IPS-NIHi7 (cell line): ENCODE data around the gene TLE3.

Experiments
- DNase-seq: peaks from one replicate; pipeline ENCODE4 v3.0.0; 2012; ENCODE audit warnings: mixed read lengths; ENCODE audit errors: extremely low spot score

TLE3 gene

GRCh38 chr15:70063261-70063925 is 34.3 kb downstream of the TLE3 start:
- DNase-seq, result no peak

- no peak for DNase-seq
Measured at GRCh38 chr15:70062321-70062956, 35.3 kb downstream of the TLE3 start.

GRCh38 chr15:70061696-70062270 is 35.9 kb downstream of the TLE3 start:
- no peak for DNase-seq

- DNase-seq, result no peak
Measured at GRCh38 chr15:70060993-70061305, 36.8 kb downstream of the TLE3 start.

- DNase-seq, result no peak
Measured at GRCh38 chr15:70060214-70060992, 37.3 kb downstream of the TLE3 start.

- no peak for DNase-seq
Measured at GRCh38 chr15:70059476-70060213, 38.1 kb downstream of the TLE3 start.

- no peak for DNase-seq
Measured at GRCh38 chr15:70058642-70059360, 38.9 kb downstream of the TLE3 start.

GRCh38 chr15:70057931-70058641 is 39.6 kb downstream of the TLE3 start:
- DNase-seq, result no peak

GRCh38 chr15:70056091-70056680 is 41.5 kb downstream of the TLE3 start:
- no peak for DNase-seq

- no peak for DNase-seq
Measured at GRCh38 chr15:70055601-70056051, 42.1 kb downstream of the TLE3 start.

- no peak for DNase-seq
Measured at GRCh38 chr15:70054884-70055387, 42.8 kb downstream of the TLE3 start.

GRCh38 chr15:70054366-70054765 is 43.4 kb downstream of the TLE3 start:
- DNase-seq, result no peak

- DNase-seq, result no peak
Measured at GRCh38 chr15:70053716-70054229, 43.9 kb downstream of the TLE3 start.

- DNase-seq, result no peak
Measured at GRCh38 chr15:70053001-70053715, 44.6 kb downstream of the TLE3 start.

GRCh38 chr15:70051948-70052633 is 45.6 kb downstream of the TLE3 start:
- DNase-seq, result no peak

- no peak for DNase-seq
Measured at GRCh38 chr15:70050970-70051369, 46.7 kb downstream of the TLE3 start.

- no peak for DNase-seq
Measured at GRCh38 chr15:70050441-70050840, 47.3 kb downstream of the TLE3 start.

GRCh38 chr15:70049701-70050301 is 47.9 kb downstream of the TLE3 start:
- DNase-seq, result no peak
